ENCODE measurements around the gene WRNIP1. TPM values are rescaled to one million over a fixed set of nuclear protein-coding genes. Genes with fewer than 3 reads are reported as not detected.
"Not testable (repeated sequence)": the region's sequence is repeated elsewhere in the genome, so short reads cannot be mapped to it uniquely, and the experiment has no call there.

WRNIP1 gene
- total and polyA plus RNA-seq, 2 of the 4 experiments (the other 2 are of a cell fraction): 43.7 to 47.1 TPM

- ATAC-seq (ENCODE audit: low read depth); H4K8ac ChIP-seq (ENCODE audit: low read depth in 2 of 2, low read length in 2 of 2); H2AK9ac ChIP-seq (replicated peaks; ENCODE audit: low read depth, low read length, poor library complexity); H2BK20ac ChIP-seq (ENCODE audit: low read depth, low read length); H3K27me3 ChIP-seq (ENCODE audit: control insufficient read depth, insufficient read depth, low read length); H2AFZ ChIP-seq (replicated peaks; ENCODE audit: low read length, poor library complexity); H2BK5ac ChIP-seq (ENCODE audit: low read depth, low read length, poor library complexity, severe bottlenecking); H3K23ac ChIP-seq (ENCODE audit: low read depth, low read length); H3K56ac ChIP-seq (ENCODE audit: extremely low read depth, insufficient read depth, low read length); H3K9me3 ChIP-seq (ENCODE audit: control insufficient read depth, insufficient read depth, low read length); dilution Hi-C loops (cut with HindIII; ENCODE audit: low sequenced_read_pairs, unreplicated experiment); H3K4me3 ChIP-seq (ENCODE audit: insufficient read depth, low read depth, low read length); CTCF ChIA-PET; H4K5ac ChIP-seq (ENCODE audit: low read depth, low read length); intact Hi-C loops (cut with micrococcal nuclease); H3K36me3 ChIP-seq (ENCODE audit: control insufficient read depth, insufficient read depth, low read length); H4K91ac ChIP-seq (ENCODE audit: insufficient read depth, low read depth, low read length); H3K4me1 ChIP-seq (ENCODE audit: control insufficient read depth, insufficient read depth, low read length); H3K27ac ChIP-seq (ENCODE audit: insufficient read depth, low read length); H3K14ac ChIP-seq (replicated peaks; ENCODE audit: low read depth, low read length); DNase-seq; H4K20me1 ChIP-seq (ENCODE audit: insufficient read depth, low read length); H2BK15ac ChIP-seq (ENCODE audit: low read depth, low read length); H2AK5ac ChIP-seq (ENCODE audit: low read depth, low read length); POLR2A ChIA-PET (ENCODE audit: unreplicated experiment); H3K18ac ChIP-seq (ENCODE audit: low read depth, low read length); H3K4ac ChIP-seq (ENCODE audit: low read depth, low read length); H3K9ac ChIP-seq (ENCODE audit: low read depth, low read length); in situ Hi-C loops (cut with MboI; ENCODE audit: low sequenced_read_pairs); H2BK120ac ChIP-seq (ENCODE audit: low read depth, low read length); H3K4me2 ChIP-seq (ENCODE audit: low read depth, low read length); BruUV-seq (replicated peaks): not testable (repeated sequence)
- Histone ChIP-seq H3K79me1 (ENCODE audit: low read depth in 1 of 2, low read length in 2 of 2) (peaks cover 8 to 26% of the 10 kb centered on the region in 2 experiments; a peak in 2 of 4 replicates), H3K9me1 (ENCODE audit: insufficient read depth, low read length) (peaks cover 27% of the 10 kb centered on the region)
- WGBS, 2 experiments (ENCODE audit: extremely low coverage in 2 of 2, insufficient read length in 1 of 2): no CpG with 5 or more reads among the region's 4 CpGs
These were observed 36.5 kb downstream of the WRNIP1 start for GRCh38 chr6:2801687-2802086.

Measured in IMR-90 (cell line).